Measurements from ENCODE around the gene HBZ. TPM values are rescaled to one million over a fixed set of nuclear protein-coding genes. Genes with fewer than 3 reads are reported as not detected.
"Not testable (repeated sequence)": the region's sequence is repeated elsewhere in the genome, so short reads cannot be mapped to it uniquely, and the experiment has no call there.

Gene HBZ
- total RNA-seq, 1 experiment from 2014 or later = not detected

DNA sequence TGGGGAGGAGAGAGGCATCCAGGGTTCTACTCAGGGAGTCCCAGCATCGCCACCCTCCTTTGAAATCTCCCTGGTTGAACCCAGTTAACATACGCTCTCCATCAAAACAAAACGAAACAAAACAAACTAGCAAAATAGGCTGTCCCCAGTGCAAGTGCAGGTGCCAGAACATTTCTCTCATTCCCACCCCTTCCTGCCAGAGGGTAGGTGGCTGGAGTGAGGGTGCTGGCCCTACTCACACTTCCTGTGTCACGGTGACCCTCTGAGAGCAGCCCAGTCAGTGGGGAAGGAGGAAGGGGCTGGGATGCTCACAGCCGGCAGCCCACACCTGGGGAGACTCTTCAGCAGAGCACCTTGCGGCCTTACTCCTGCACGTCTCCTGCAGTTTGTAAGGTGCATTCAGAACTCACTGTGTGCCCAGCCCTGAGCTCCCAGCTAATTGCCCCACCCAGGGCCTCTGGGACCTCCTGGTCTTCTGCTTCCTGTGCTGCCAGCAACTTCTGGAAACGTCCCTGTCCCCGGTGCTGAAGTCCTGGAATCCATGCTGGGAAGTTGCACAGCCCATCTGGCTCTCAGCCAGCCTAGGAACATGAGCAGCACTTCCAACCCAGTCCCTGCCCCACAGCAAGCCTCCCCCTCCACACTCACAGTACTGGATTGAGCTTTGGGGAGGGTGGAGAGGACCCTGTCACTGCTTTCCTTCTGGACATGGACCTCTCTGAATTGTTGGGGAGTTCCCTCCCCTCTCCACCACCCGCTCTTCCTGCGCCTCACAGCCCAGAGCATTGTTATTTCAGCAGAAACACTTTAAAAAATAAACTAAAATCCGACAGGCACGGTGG is 21.7 kb downstream of the HBZ start:
- H3K4me3 ChIP-seq (replicated peaks in 1 of 2; ENCODE audit: low read depth in 1 of 2, low read length in 2 of 2); CTCF ChIA-PET; H3K9me3 ChIP-seq (ENCODE audit: control insufficient read depth in 1 of 2, insufficient read depth in 1 of 2, low read depth in 1 of 2, low read length in 2 of 2); H3K79me2 ChIP-seq (ENCODE audit: insufficient read depth, low read length); H3K9ac ChIP-seq (ENCODE audit: low read length); RAD21 ChIA-PET (ENCODE audit: low non-redundant PET in 1 of 2, low total read pairs in 2 of 2, uncharacterized antibody in 2 of 2, unreplicated experiment in 2 of 2); H3K27ac ChIP-seq (ENCODE audit: low read depth, low read length); ATAC-seq; BruUV-seq (replicated peaks); POLR2A ChIA-PET; H3K27me3 ChIP-seq (ENCODE audit: insufficient read depth, low read length); H3K9me2 ChIP-seq (ENCODE audit: insufficient read depth); H3K4me2 ChIP-seq (ENCODE audit: low read length); DNase-seq (ENCODE audit: low read depth, low spot score); intact Hi-C loops (cut with micrococcal nuclease); H3K36me3 ChIP-seq (ENCODE audit: control insufficient read depth in 1 of 2, insufficient read depth in 2 of 2, low read length in 2 of 2); H4K20me1 ChIP-seq (ENCODE audit: insufficient read depth); H2AFZ ChIP-seq (ENCODE audit: low read depth, low read length, poor library complexity, severe bottlenecking): not testable (repeated sequence)
- peaks cover 0 to 15% of the 10 kb centered on the region in 2 experiments; a peak in 2 of 4 replicates for H3K4me1 ChIP-seq (ENCODE audit: control insufficient read depth in 1 of 2, insufficient read depth in 2 of 2, low read length in 2 of 2)
- TF ChIP-seq, protein P1, sequence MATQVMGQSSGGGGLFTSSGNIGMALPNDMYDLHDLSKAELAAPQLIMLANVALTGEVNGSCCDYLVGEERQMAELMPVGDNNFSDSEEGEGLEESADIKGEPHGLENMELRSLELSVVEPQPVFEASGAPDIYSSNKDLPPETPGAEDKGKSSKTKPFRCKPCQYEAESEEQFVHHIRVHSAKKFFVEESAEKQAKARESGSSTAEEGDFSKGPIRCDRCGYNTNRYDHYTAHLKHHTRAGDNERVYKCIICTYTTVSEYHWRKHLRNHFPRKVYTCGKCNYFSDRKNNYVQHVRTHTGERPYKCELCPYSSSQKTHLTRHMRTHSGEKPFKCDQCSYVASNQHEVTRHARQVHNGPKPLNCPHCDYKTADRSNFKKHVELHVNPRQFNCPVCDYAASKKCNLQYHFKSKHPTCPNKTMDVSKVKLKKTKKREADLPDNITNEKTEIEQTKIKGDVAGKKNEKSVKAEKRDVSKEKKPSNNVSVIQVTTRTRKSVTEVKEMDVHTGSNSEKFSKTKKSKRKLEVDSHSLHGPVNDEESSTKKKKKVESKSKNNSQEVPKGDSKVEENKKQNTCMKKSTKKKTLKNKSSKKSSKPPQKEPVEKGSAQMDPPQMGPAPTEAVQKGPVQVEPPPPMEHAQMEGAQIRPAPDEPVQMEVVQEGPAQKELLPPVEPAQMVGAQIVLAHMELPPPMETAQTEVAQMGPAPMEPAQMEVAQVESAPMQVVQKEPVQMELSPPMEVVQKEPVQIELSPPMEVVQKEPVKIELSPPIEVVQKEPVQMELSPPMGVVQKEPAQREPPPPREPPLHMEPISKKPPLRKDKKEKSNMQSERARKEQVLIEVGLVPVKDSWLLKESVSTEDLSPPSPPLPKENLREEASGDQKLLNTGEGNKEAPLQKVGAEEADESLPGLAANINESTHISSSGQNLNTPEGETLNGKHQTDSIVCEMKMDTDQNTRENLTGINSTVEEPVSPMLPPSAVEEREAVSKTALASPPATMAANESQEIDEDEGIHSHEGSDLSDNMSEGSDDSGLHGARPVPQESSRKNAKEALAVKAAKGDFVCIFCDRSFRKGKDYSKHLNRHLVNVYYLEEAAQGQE (IDR thresholded peaks at IDR 0.05; ENCODE audit: low read depth) = peak; percentile 30

Data from HCT116 (cell line).